Endothelial cell of umbilical vein (primary cell): ENCODE data around the gene GDI1. TPM values are rescaled to one million over a fixed set of nuclear protein-coding genes. Genes with fewer than 3 reads are reported as not detected.

ENCODE experiments used
- BruUV-seq: library from RNA; stranded (reverse); fragments of 400-500 nt; replicated peaks from 2 replicates; lab custom pipeline; 2021; lab: Mats Ljungman, UMichigan
- CTCF ChIA-PET: fragments of 300-600, 350-600 bp; sonication (Branson Sonifier 250); formaldehyde crosslinking; loops from one replicate; lab custom pipeline; 2021; ENCODE audit warnings: antibody characterized with exemption, inconsistent platforms; lab: Charles Lee
- POLR2A ChIA-PET: fragments of 300-600, 350-600 bp; sonication (Branson Sonifier 250); formaldehyde crosslinking; loops from one replicate; lab custom pipeline; 2021; ENCODE audit warnings: antibody characterized with exemption, inconsistent platforms; lab: Charles Lee
- DNase-seq: peaks from one replicate; pipeline ENCODE4 v3.0.0-alpha.2; 2011; ENCODE audit warnings: low read depth, low spot score
- FAIRE-seq: peaks from 2 replicates; lab custom pipeline; 2011; peaks lifted over from hg19 to GRCh38; lab: Jason Lieb, UNC
- H2AFZ ChIP-seq: 2 replicates; pipeline ENCODE4 v1.6.0; 2012; ENCODE audit warnings: low read depth, low read length, control low read depth, inconsistent platforms
- H3K27ac ChIP-seq: 2 replicates; pipeline ENCODE4 v1.5.1; 2011; ENCODE audit warnings: low read depth, mild to moderate bottlenecking, control low read depth, low read length, moderate library complexity; ENCODE audit not compliant: insufficient read depth
- H3K27me3 ChIP-seq, 2 experiments: 2 replicates each; pipeline versions ENCODE4 v1.6.0 to v1.6.1; 2011; ENCODE audit warnings: low read length in 2 of 2, mixed read lengths in 1 of 2; ENCODE audit not compliant: control insufficient read depth in 2 of 2, insufficient read depth in 2 of 2
- H3K36me3 ChIP-seq, 2 experiments: 2 replicates in 1 of 2; 3 replicates in 1 of 2; pipeline ENCODE4 v1.5.1; 2011; ENCODE audit warnings: low read length in 2 of 2, mild to moderate bottlenecking in 1 of 2, moderate library complexity in 1 of 2; ENCODE audit not compliant: control insufficient read depth in 2 of 2, insufficient read depth in 2 of 2; ENCODE audit errors: extremely low read depth in 1 of 2
- H3K4me1 ChIP-seq: 3 replicates; pipeline ENCODE4 v1.5.1; 2011; ENCODE audit warnings: mild to moderate bottlenecking, low read length; ENCODE audit not compliant: control insufficient read depth, insufficient read depth; ENCODE audit errors: extremely low read depth
- H3K4me2 ChIP-seq: 2 replicates; pipeline ENCODE4 v1.6.1; 2011; ENCODE audit warnings: low read length, control low read depth, mixed read lengths; ENCODE audit not compliant: insufficient read depth
- H3K4me3 ChIP-seq, 3 experiments: fragments of 200-600 bp in 1 of 3; sonication (generic), shearing (Covaris generic) in 1 of 3; replicated peaks in 1 of 3; 2 replicates each; pipeline ENCODE4 v1.5.1; 2011 to 2016; ENCODE audit warnings: control low read depth in 3 of 3, low read length in 3 of 3, mild to moderate bottlenecking in 2 of 3, inconsistent platforms in 1 of 3, low read depth in 1 of 3, moderate library complexity in 1 of 3; ENCODE audit not compliant: insufficient read depth in 1 of 3
- H3K79me2 ChIP-seq: 2 replicates; pipeline ENCODE4 v1.6.0; 2012; ENCODE audit warnings: low read length, inconsistent platforms; ENCODE audit not compliant: control insufficient read depth, insufficient read depth
- H3K9ac ChIP-seq: replicated peaks from 2 replicates; pipeline ENCODE3; 2011; ENCODE audit warnings: low read length, control low read depth; ENCODE audit not compliant: insufficient read depth; ENCODE audit errors: extremely low read depth
- H3K9me1 ChIP-seq: replicated peaks from 3 replicates; pipeline ENCODE4 v1.6.0; 2011; ENCODE audit warnings: mild to moderate bottlenecking, low read length; ENCODE audit not compliant: control insufficient read depth, insufficient read depth; ENCODE audit errors: extremely low read depth
- H3K9me3 ChIP-seq: replicated peaks from 2 replicates; pipeline ENCODE4 v1.5.1; 2012; ENCODE audit warnings: low read length, inconsistent platforms; ENCODE audit not compliant: control insufficient read depth, insufficient read depth
- H4K20me1 ChIP-seq: replicated peaks from 2 replicates; pipeline ENCODE3; 2011; ENCODE audit warnings: mild to moderate bottlenecking, low read length; ENCODE audit not compliant: control insufficient read depth, insufficient read depth; ENCODE audit errors: extremely low read depth
- CTCF ChIP-seq, 2 donors: IDR thresholded peaks; 1 replicate in 1 of 2; 2 replicates in 1 of 2; pipeline ENCODE4 v1.5.1; 2011; ENCODE audit warnings: low read length in 2 of 2, mild to moderate bottlenecking in 2 of 2, moderate library complexity in 2 of 2, control low read depth in 1 of 2, inconsistent platforms in 1 of 2, low read depth in 1 of 2; ENCODE audit not compliant: insufficient read depth in 1 of 2; ENCODE audit errors: extremely low read depth in 1 of 2
- EZH2 ChIP-seq: IDR thresholded peaks from 2 replicates; pipeline ENCODE4 v1.6.1; 2012; ENCODE audit warnings: borderline replicate concordance, low read depth, mild to moderate bottlenecking, moderate library complexity, low read length, inconsistent platforms; ENCODE audit not compliant: severe bottlenecking
- FOS ChIP-seq: IDR thresholded peaks from 2 replicates; pipeline ENCODE4 v1.6.1; 2011; ENCODE audit warnings: mild to moderate bottlenecking, low read length, moderate library complexity, borderline replicate concordance; ENCODE audit not compliant: insufficient read depth
- GATA2 ChIP-seq: IDR thresholded peaks from 2 replicates; pipeline ENCODE4 v1.7.0; 2011; ENCODE audit warnings: low read depth, mild to moderate bottlenecking, moderate library complexity, mixed read lengths, low read length; ENCODE audit not compliant: insufficient read length, insufficient read depth
- JUN ChIP-seq: IDR thresholded peaks from 2 replicates; pipeline ENCODE4 v1.6.1; 2011; ENCODE audit warnings: borderline replicate concordance, low read depth; ENCODE audit not compliant: insufficient read length, insufficient read depth
- MAX ChIP-seq: IDR thresholded peaks from 2 replicates; pipeline ENCODE4 v1.6.1; 2011; ENCODE audit not compliant: insufficient read depth, insufficient read length
- MYC ChIP-seq: IDR thresholded peaks from one replicate; pipeline ENCODE4 v1.6.1; 2011; ENCODE audit warnings: mild to moderate bottlenecking, low read depth, low read length
- POLR2A ChIP-seq: IDR thresholded peaks from 2 replicates; pipeline ENCODE4 v1.6.1; 2012; ENCODE audit warnings: low read depth, mild to moderate bottlenecking, control low read depth, low read length
- POLR2AphosphoS5 ChIP-seq: IDR thresholded peaks from 2 replicates; pipeline ENCODE4 v1.6.1; 2012; ENCODE audit warnings: low read depth, mild to moderate bottlenecking, control low read depth, low read length, moderate library complexity; ENCODE audit not compliant: insufficient read depth
- dilution Hi-C: fragments of 300-500 bp; cut with MboI; formaldehyde crosslinking; loops from one replicate; pipeline ENCODE4 v1.15.0; 2019; ENCODE audit warnings: low sequenced_read_pairs; ENCODE audit not compliant: extremely low pct_ligation_motif_present
- intact Hi-C: fragments of 100-400 bp; cut with micrococcal nuclease; formaldehyde crosslinking; loops from one replicate; pipeline ENCODE4 v1.10.0; 2022
- polyA plus RNA-seq, 4 experiments: library from polyadenylated mRNA; depleted of rRNA in 3 of 4; stranded (reverse) in 3 of 4; unstranded in 1 of 4; fragments of >200 nt; gene quantifications; 2 replicates each; pipeline versions ENCODE4 v1.2.1 to v1.2.3, GENCODE V29; 2011 to 2012; ENCODE audit warnings: missing spikeins in 1 of 4
- total RNA-seq: library from RNA; stranded (reverse); gene quantifications from 2 replicates; pipeline ENCODE4 v1.2.3, GENCODE V29; 2021

GDI1 gene
- total and polyA plus RNA-seq, 2 donors (not counting 3 experiments of a cell fraction or from before 2014, with no cell fraction given) = 128 to 247 TPM

- no peak for TF ChIP-seq EZH2
- no peak for TF ChIP-seq MAX
- TF ChIP-seq POLR2AphosphoS5 = no peak
- no peak for TF ChIP-seq POLR2A
- no peak for TF ChIP-seq FOS
- no peak for TF ChIP-seq GATA2
- TF ChIP-seq CTCF (IDR thresholded peaks at IDR 0.05; ENCODE audit: extremely low read depth in 1 of 2, insufficient read depth in 1 of 2, low read depth in 1 of 2, low read length in 2 of 2) = no peak
- no peak for TF ChIP-seq JUN
- no peak for TF ChIP-seq MYC
- Histone ChIP-seq H2AFZ (no peak overlapping the region), H3K9ac (no peak overlapping the region), H3K27ac (no peak overlapping the region), H3K4me2 (no peak overlapping the region), H3K4me3 (no peak overlapping the region), H3K36me3 (peaks cover 15 to 18% of the 10 kb centered on the region in 2 experiments), H3K9me3 (no peaks in the 10 kb centered on the region), H4K20me1 (no peaks in the 10 kb centered on the region), H3K4me1 (peaks cover 14% of the 10 kb centered on the region), H3K79me2 (peaks cover 25% of the 10 kb centered on the region), H3K9me1 (no peaks in the 10 kb centered on the region), H3K27me3 (no peaks in the 10 kb centered on the region)
- dilution Hi-C loops = no loop called here
- CTCF ChIA-PET = no interaction called here
- intact Hi-C loops = no loop called here
- BruUV-seq = no TSS peak
- DNase-seq (no peak), FAIRE-seq (no peak)
- POLR2A ChIA-PET = no interaction called here
Observed at GRCh38 chrX:154403858-154404257, 33.1 kb upstream of the GDI1 start.
